Glutamatergic neuron (in vitro differentiated cells): ENCODE measurements around the gene SERINC4. TPM values are rescaled to one million over a fixed set of nuclear protein-coding genes. Genes with fewer than 3 reads are reported as not detected.

ENCODE experiments used
- DNase-seq: peaks from one replicate; pipeline ENCODE4 v3.0.0; 2022
- H3K27ac Mint-ChIP-seq: one replicate; pipeline ENCODE4 v1.8.0; 2020; ENCODE audit warnings: mild to moderate bottlenecking, mixed read lengths, inconsistent platforms; ENCODE audit not compliant: unreplicated experiment
- H3K27me3 Mint-ChIP-seq: one replicate; pipeline ENCODE4 v1.8.0; 2020; ENCODE audit warnings: mild to moderate bottlenecking, moderate library complexity, mixed read lengths, inconsistent platforms; ENCODE audit not compliant: unreplicated experiment
- H3K36me3 Mint-ChIP-seq: one replicate; pipeline ENCODE4 v1.8.0; 2020; ENCODE audit warnings: mild to moderate bottlenecking, mixed read lengths, inconsistent platforms; ENCODE audit not compliant: unreplicated experiment
- H3K4me1 Mint-ChIP-seq: one replicate; pipeline ENCODE4 v1.8.0; 2020; ENCODE audit warnings: mild to moderate bottlenecking, low read depth, mixed read lengths, inconsistent platforms; ENCODE audit not compliant: unreplicated experiment
- H3K4me3 Mint-ChIP-seq: one replicate; pipeline ENCODE4 v1.8.0; 2020; ENCODE audit warnings: mild to moderate bottlenecking, mixed read lengths, inconsistent platforms; ENCODE audit not compliant: unreplicated experiment
- H3K9me3 Mint-ChIP-seq: one replicate; pipeline ENCODE4 v1.8.0; 2020; ENCODE audit warnings: mild to moderate bottlenecking, moderate library complexity, mixed read lengths, inconsistent platforms; ENCODE audit not compliant: unreplicated experiment
- CTCF ChIP-seq: fragments of 200-600 bp; sonication (generic); IDR thresholded peaks from one replicate; pipeline ENCODE4 v1.5.0; 2021; ENCODE audit not compliant: partially characterized antibody, unreplicated experiment
- total RNA-seq: library from RNA; stranded (reverse); fragmentation: NEBNext Ultra II Directional; extraction: Animal tissue kit (Norgen Biotek cat#: 25700); gene quantifications from one replicate; pipeline ENCODE4 v1.2.1, GENCODE V29; 2021; ENCODE audit not compliant: unreplicated experiment

Gene SERINC4
- total RNA-seq, 1 donor from 2014 or later = not detected

- H3K9me3 Mint-ChIP-seq = peaks cover 4% of the 10 kb centered on the region
- no peak within 1 kb of the TSS for H3K27ac Mint-ChIP-seq
- no peaks in the 10 kb centered on the region for H3K4me1 Mint-ChIP-seq
- TF ChIP-seq CTCF = no peak
- H3K36me3 Mint-ChIP-seq = no peaks in the 10 kb centered on the region
- no peaks in the 10 kb centered on the region for H3K27me3 Mint-ChIP-seq
- peak within 1 kb of the TSS; percentile 82 for H3K4me3 Mint-ChIP-seq
- no peak for DNase-seq
Observed at GRCh38 chr15:43776718-43777266, 23.2 kb downstream of the SERINC4 start, which contains the start of gene ELL3. ELL3 (minus strand) TSS chr15:43776966; CDS start chr15:43776901, 65 bp downstream.

- no peak overlapping the region for H3K27ac Mint-ChIP-seq
- peaks cover 4% of the 10 kb centered on the region for H3K9me3 Mint-ChIP-seq
- H3K27me3 Mint-ChIP-seq = no peaks in the 10 kb centered on the region
- DNase-seq = peak; percentile 40
- no peaks in the 10 kb centered on the region for H3K4me1 Mint-ChIP-seq
- peak overlapping the region; percentile 34 for H3K4me3 Mint-ChIP-seq
- H3K36me3 Mint-ChIP-seq = no peaks in the 10 kb centered on the region
- no peak for TF ChIP-seq CTCF
Observed at GRCh38 chr15:43776101-43776717, 23.8 kb downstream of the SERINC4 start.

- peak overlapping the region; percentile 63 for H3K4me3 Mint-ChIP-seq
- H3K27ac Mint-ChIP-seq = no peak overlapping the region
- H3K9me3 Mint-ChIP-seq = peaks cover 4% of the 10 kb centered on the region
- H3K4me1 Mint-ChIP-seq = no peaks in the 10 kb centered on the region
- H3K36me3 Mint-ChIP-seq = no peaks in the 10 kb centered on the region
- H3K27me3 Mint-ChIP-seq = no peaks in the 10 kb centered on the region
- TF ChIP-seq CTCF = no peak
- no peak for DNase-seq
Observed at GRCh38 chr15:43775411-43775965, 24.5 kb downstream of the SERINC4 start.

- Mint-ChIP-seq H3K27me3 (no peaks in the 10 kb centered on the region), H3K36me3 (no peaks in the 10 kb centered on the region), H3K4me3 (no peak overlapping the region), H3K27ac (no peak overlapping the region), H3K9me3 (peaks cover 4% of the 10 kb centered on the region), H3K4me1 (no peaks in the 10 kb centered on the region)
- TF ChIP-seq CTCF = no peak
- DNase-seq = no peak
Observed at GRCh38 chr15:43774062-43774461, 26.0 kb downstream of the SERINC4 start.

GRCh38 chr15:43772624-43773023 is 27.4 kb downstream of the SERINC4 start:
- no peak for DNase-seq
- Mint-ChIP-seq H3K9me3 (peaks cover 4% of the 10 kb centered on the region), H3K36me3 (no peaks in the 10 kb centered on the region), H3K27me3 (no peaks in the 10 kb centered on the region), H3K4me3 (no peak overlapping the region), H3K27ac (no peak overlapping the region), H3K4me1 (no peaks in the 10 kb centered on the region)
- no peak for TF ChIP-seq CTCF
